Measurements from ENCODE around the gene IGSF23. TPM values are rescaled to one million over a fixed set of nuclear protein-coding genes. Genes with fewer than 3 reads are reported as not detected.

IGSF23 gene
- total and polyA plus RNA-seq, 9 donors: 0.57 TPM; not detected in 8

GRCh38 chr19:44573627-44574026 is 39.7 kb upstream of the IGSF23 start:
- Histone ChIP-seq H3K4me1 (ENCODE audit: insufficient read depth) (no peaks in the 10 kb centered on the region), H3K4me3 (no peak overlapping the region), H3K27me3 (no peaks in the 10 kb centered on the region), H3K36me3 (no peaks in the 10 kb centered on the region), H3K27ac (no peak overlapping the region), H3K9me3 (no peaks in the 10 kb centered on the region)
- 4 to 12% (median 11%) methylated on average over 4 of the region's 4 CpGs for WGBS, 3 donors
- intact Hi-C loops (cut with DNase I): loop anchor here in 3 of 4 donors (5.0 to 10.0 kb wide), 2 partner anchors 81 to 84 kb away; no protein-coding TSS in a partner anchor
- no peak for DNase-seq
- TF ChIP-seq, protein P1, sequence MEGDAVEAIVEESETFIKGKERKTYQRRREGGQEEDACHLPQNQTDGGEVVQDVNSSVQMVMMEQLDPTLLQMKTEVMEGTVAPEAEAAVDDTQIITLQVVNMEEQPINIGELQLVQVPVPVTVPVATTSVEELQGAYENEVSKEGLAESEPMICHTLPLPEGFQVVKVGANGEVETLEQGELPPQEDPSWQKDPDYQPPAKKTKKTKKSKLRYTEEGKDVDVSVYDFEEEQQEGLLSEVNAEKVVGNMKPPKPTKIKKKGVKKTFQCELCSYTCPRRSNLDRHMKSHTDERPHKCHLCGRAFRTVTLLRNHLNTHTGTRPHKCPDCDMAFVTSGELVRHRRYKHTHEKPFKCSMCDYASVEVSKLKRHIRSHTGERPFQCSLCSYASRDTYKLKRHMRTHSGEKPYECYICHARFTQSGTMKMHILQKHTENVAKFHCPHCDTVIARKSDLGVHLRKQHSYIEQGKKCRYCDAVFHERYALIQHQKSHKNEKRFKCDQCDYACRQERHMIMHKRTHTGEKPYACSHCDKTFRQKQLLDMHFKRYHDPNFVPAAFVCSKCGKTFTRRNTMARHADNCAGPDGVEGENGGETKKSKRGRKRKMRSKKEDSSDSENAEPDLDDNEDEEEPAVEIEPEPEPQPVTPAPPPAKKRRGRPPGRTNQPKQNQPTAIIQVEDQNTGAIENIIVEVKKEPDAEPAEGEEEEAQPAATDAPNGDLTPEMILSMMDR (IDR thresholded peaks at IDR 0.05): no peak
- TF ChIP-seq POLR2A (IDR thresholded peaks at IDR 0.05): no peak

GRCh38 chr19:44574186-44574950 is 39.0 kb upstream of the IGSF23 start:
- Histone ChIP-seq H3K27me3 (no peaks in the 10 kb centered on the region), H3K4me3 (no peak overlapping the region), H3K27ac (no peak overlapping the region), H3K36me3 (no peaks in the 10 kb centered on the region), H3K4me1 (ENCODE audit: insufficient read depth) (no peaks in the 10 kb centered on the region), H3K9me3 (no peaks in the 10 kb centered on the region)
- intact Hi-C loops (cut with DNase I): loop anchor here in 3 of 4 donors (5.0 to 10.0 kb wide), 2 partner anchors 80 to 83 kb away; no protein-coding TSS in a partner anchor
- WGBS, 3 donors: 48 to 61% (median 53%) methylated on average over 8 of the region's 8 CpGs
- TF ChIP-seq POLR2A (IDR thresholded peaks at IDR 0.05) (no peak), EP300 (IDR thresholded peaks at IDR 0.05) (no peak)
- TF ChIP-seq, protein P1 (IDR thresholded peaks at IDR 0.05): no peak
- DNase-seq: no peak

- no peaks in the 10 kb centered on the region for H3K36me3 ChIP-seq
- H3K27ac ChIP-seq: no peak overlapping the region
- H3K27me3 ChIP-seq: no peaks in the 10 kb centered on the region
- H3K4me3 ChIP-seq: no peak overlapping the region
- 79 to 92% (median 92%) methylated on average over 11 of the region's 11 CpGs for WGBS, 3 donors
- intact Hi-C loops (cut with DNase I): loop anchor here in 1 of 4 donors (5.0 to 10.0 kb wide), 2 partner anchors 80 to 197 kb away; no protein-coding TSS in a partner anchor
- no peak for DNase-seq
- TF ChIP-seq POLR2A (IDR thresholded peaks at IDR 0.05) (no peak), EP300 (IDR thresholded peaks at IDR 0.05) (no peak)
- TF ChIP-seq, protein P1 (IDR thresholded peaks at IDR 0.05): no peak
- no peaks in the 10 kb centered on the region for H3K4me1 ChIP-seq (ENCODE audit: insufficient read depth)
- H3K9me3 ChIP-seq: no peaks in the 10 kb centered on the region
Observed at GRCh38 chr19:44575116-44575700, 38.2 kb upstream of the IGSF23 start.

DNA sequence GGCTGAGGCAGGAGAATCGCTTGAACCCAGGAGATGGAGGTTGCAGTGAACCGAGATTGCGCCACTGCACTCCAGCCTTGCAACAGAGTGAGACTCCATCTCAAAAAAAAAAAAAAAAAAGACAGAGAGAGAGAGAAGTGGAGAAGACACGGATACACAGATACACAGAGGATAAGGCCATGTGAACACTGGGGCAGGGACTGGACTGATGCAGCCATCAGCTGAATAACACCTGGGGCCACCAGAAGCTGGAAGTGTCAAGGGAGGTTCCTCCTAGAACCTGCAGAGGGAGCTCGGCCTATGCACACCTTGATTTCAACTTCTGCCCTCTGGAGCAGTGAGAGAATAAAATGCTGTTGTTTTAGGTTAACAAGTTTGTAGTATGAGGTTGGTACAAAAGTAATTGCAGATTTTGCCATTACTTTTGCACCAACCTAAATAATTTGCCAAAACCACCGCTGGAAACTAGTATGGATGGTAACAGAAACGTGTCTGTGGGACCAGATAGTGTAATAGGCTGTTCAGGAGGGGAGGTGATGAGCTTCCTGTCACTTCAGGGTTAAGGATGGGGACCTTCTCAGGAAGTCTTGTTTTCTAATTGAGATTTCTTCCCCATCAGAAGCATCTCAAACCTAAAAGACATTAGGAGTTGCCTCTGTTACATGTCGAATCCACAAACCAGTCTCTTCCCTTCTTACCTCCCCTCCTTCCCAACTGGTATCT is 36.4 kb upstream of the IGSF23 start:
- H3K27me3 ChIP-seq: no peaks in the 10 kb centered on the region
- no peak overlapping the region for H3K27ac ChIP-seq
- 81 to 92% (median 90%) methylated on average over 8 of the region's 8 CpGs for WGBS, 3 donors
- DNase-seq: no peak
- TF ChIP-seq POLR2A (IDR thresholded peaks at IDR 0.05): no peak
- TF ChIP-seq EP300 (IDR thresholded peaks at IDR 0.05): no peak
- TF ChIP-seq, protein P1 (IDR thresholded peaks at IDR 0.05): no peak
- H3K9me3 ChIP-seq: no peaks in the 10 kb centered on the region
- intact Hi-C loops (cut with DNase I): loop anchor here in 1 of 4 donors (5.0 to 10.0 kb wide), 2 partner anchors 78 to 195 kb away; no protein-coding TSS in a partner anchor
- H3K4me3 ChIP-seq: no peak overlapping the region
- H3K4me1 ChIP-seq (ENCODE audit: insufficient read depth): no peaks in the 10 kb centered on the region
- H3K36me3 ChIP-seq: no peaks in the 10 kb centered on the region

Measured in ovary (tissue), 9 donors.